ENCODE data around the gene FRYL.
A peak's percentile ranks its signal among the peaks of the same experiment; 100 is the strongest.
"Not testable (repeated sequence)": the region's sequence is repeated elsewhere in the genome, so short reads cannot be mapped to it uniquely, and the experiment has no call there.

FRYL gene

GRCh38 chr4:48779998-48780864, at the start of gene FRYL:
FRYL (minus strand) TSS chr4:48780279; CDS start chr4:48634410, 145,869 bp downstream.
- peak; percentile 76 to 100 (median 99) for DNase-seq

- DNase-seq = no peak
Measured at GRCh38 chr4:48827622-48828021, 47.5 kb upstream of the FRYL start.

GRCh38 chr4:48821431-48821830, 41.4 kb upstream of the FRYL start:
- not testable (repeated sequence) for DNase-seq

GRCh38 chr4:48816971-48817370, 36.9 kb upstream of the FRYL start:
- DNase-seq = no peak

- not testable (repeated sequence) for DNase-seq
Measured at GRCh38 chr4:48816297-48816696, 36.2 kb upstream of the FRYL start.

GRCh38 chr4:48815483-48815882, 35.4 kb upstream of the FRYL start:
- no peak for DNase-seq

GRCh38 chr4:48813964-48814363, 33.9 kb upstream of the FRYL start:
- no peak for DNase-seq

GRCh38 chr4:48812866-48813265, 32.8 kb upstream of the FRYL start:
- DNase-seq = no peak

GRCh38 chr4:48804584-48805301, 24.7 kb upstream of the FRYL start:
- DNase-seq = no peak

- DNase-seq = no peak
Measured at GRCh38 chr4:48801016-48801715, 21.1 kb upstream of the FRYL start.

GRCh38 chr4:48800155-48800554, 20.1 kb upstream of the FRYL start:
- not testable (repeated sequence) for DNase-seq

GRCh38 chr4:48799157-48799556, 19.1 kb upstream of the FRYL start:
- no peak for DNase-seq

- DNase-seq = no peak
Measured at GRCh38 chr4:48798117-48798516, 18.0 kb upstream of the FRYL start.

GRCh38 chr4:48796927-48797679, 17.0 kb upstream of the FRYL start:
- DNase-seq = no peak

GRCh38 chr4:48796191-48796926, 16.3 kb upstream of the FRYL start:
- no peak for DNase-seq

GRCh38 chr4:48795108-48795507, 15.0 kb upstream of the FRYL start:
- no peak for DNase-seq

- no peak for DNase-seq
Measured at GRCh38 chr4:48792348-48793006, 12.4 kb upstream of the FRYL start.

- no peak for DNase-seq
Measured at GRCh38 chr4:48791313-48791712, 11.2 kb upstream of the FRYL start.

- no peak for DNase-seq
Measured at GRCh38 chr4:48790561-48790960, 10.5 kb upstream of the FRYL start.

GRCh38 chr4:48787056-48787455, 7.0 kb upstream of the FRYL start:
- peak in 14 of 51 donors; percentile 3 to 79 (median 20) for DNase-seq
